ENCODE results near the gene TMPRSS7.

The TMPRSS7 gene

GRCh38 chr3:112078125-112079083 is 43.9 kb downstream of the TMPRSS7 start:
- no peak overlapping the region for H3K4me3 ChIP-seq (ENCODE audit: control insufficient read depth, low read depth, low read length)
- peak; percentile 13 for DNase-seq (ENCODE audit: low read depth)
- TF ChIP-seq, protein P1, sequence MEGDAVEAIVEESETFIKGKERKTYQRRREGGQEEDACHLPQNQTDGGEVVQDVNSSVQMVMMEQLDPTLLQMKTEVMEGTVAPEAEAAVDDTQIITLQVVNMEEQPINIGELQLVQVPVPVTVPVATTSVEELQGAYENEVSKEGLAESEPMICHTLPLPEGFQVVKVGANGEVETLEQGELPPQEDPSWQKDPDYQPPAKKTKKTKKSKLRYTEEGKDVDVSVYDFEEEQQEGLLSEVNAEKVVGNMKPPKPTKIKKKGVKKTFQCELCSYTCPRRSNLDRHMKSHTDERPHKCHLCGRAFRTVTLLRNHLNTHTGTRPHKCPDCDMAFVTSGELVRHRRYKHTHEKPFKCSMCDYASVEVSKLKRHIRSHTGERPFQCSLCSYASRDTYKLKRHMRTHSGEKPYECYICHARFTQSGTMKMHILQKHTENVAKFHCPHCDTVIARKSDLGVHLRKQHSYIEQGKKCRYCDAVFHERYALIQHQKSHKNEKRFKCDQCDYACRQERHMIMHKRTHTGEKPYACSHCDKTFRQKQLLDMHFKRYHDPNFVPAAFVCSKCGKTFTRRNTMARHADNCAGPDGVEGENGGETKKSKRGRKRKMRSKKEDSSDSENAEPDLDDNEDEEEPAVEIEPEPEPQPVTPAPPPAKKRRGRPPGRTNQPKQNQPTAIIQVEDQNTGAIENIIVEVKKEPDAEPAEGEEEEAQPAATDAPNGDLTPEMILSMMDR (conservative IDR thresholded peaks at IDR 0.05; ENCODE audit: control insufficient read depth, insufficient read depth, low read depth, low read length), result no peak

GRCh38 chr3:112083239-112083638 is 48.7 kb downstream of the TMPRSS7 start:
- TF ChIP-seq, protein P1 (conservative IDR thresholded peaks at IDR 0.05; ENCODE audit: control insufficient read depth, insufficient read depth, low read depth, low read length), result no peak
- DNase-seq (ENCODE audit: low read depth), result no peak
- H3K4me3 ChIP-seq (ENCODE audit: control insufficient read depth, low read depth, low read length), result no peak overlapping the region

- no peak overlapping the region for H3K4me3 ChIP-seq (ENCODE audit: control insufficient read depth, low read depth, low read length)
- TF ChIP-seq, protein P1 (conservative IDR thresholded peaks at IDR 0.05; ENCODE audit: control insufficient read depth, insufficient read depth, low read depth, low read length), result no peak
- DNase-seq (ENCODE audit: low read depth), result no peak
These were observed 50.6 kb downstream of the TMPRSS7 start for GRCh38 chr3:112084980-112085705.

DNA sequence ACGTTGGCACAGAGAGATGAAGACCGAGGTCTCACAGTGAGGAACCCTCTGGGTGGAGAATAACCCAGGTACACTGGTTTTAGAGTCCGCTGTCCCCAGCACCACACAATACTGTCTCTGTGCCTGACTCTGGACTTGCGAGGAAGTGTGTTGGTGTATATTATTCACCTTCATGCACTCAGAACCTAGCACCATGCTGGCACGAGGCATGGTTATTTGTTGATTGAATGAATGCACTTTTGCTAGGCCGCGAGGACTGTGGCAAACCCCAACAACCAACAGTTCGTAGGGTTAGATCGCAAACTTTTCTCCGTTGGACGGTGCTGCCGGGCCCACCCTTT is 51.2 kb downstream of the TMPRSS7 start:
- H3K4me3 ChIP-seq (ENCODE audit: control insufficient read depth, low read depth, low read length), result peak overlapping the region; percentile 57
- no peak for DNase-seq (ENCODE audit: low read depth)
- TF ChIP-seq, protein P1 (conservative IDR thresholded peaks at IDR 0.05; ENCODE audit: control insufficient read depth, insufficient read depth, low read depth, low read length), result no peak

DNA sequence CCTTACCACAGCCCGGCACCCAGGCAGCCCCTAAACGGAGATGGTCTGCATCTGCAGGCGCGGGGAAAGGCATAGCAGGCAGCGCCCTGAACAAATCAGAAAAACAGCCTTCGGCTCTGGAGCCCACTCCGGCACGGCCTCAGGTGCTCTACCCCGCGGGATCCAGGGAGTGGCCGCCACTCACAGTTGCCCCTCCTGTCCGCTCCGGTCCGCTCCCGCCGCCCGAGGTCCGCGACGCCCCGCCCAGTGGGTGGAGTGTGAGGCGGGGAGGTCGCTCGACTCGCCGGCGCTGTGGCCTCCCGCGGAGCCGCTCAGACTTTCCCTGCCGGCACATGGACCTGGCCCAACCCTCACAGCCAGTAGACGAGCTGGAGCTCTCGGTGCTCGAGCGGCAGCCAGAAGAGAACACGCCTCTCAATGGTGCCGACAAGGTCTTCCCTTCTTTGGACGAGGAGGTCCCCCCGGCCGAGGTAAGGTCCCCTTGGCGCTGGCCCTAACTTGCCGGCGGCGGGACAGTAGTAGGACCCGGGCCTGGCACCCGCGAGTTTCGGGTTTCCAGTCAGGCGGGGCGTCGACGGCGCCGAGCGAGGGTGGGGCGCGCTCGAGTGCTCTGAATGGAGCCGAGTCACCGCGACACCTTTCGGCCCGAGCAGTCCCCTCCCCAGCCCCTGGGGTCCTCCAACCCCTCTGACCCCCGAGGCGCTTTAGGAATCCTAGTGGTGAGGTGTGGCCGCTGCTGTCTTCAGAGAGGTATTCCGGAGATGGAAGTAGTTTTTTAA is 51.7 kb downstream of the TMPRSS7 start, which contains the start of gene C3orf52:
Gene C3orf52 (plus strand): TSS at position 314 of the 779 bp plus-strand sequence. CDS start 19 bp downstream, at position 333.
- TF ChIP-seq, protein P1 (conservative IDR thresholded peaks at IDR 0.05; ENCODE audit: control insufficient read depth, insufficient read depth, low read depth, low read length), result no peak
- DNase-seq (ENCODE audit: low read depth), result peak; percentile 59

DNA sequence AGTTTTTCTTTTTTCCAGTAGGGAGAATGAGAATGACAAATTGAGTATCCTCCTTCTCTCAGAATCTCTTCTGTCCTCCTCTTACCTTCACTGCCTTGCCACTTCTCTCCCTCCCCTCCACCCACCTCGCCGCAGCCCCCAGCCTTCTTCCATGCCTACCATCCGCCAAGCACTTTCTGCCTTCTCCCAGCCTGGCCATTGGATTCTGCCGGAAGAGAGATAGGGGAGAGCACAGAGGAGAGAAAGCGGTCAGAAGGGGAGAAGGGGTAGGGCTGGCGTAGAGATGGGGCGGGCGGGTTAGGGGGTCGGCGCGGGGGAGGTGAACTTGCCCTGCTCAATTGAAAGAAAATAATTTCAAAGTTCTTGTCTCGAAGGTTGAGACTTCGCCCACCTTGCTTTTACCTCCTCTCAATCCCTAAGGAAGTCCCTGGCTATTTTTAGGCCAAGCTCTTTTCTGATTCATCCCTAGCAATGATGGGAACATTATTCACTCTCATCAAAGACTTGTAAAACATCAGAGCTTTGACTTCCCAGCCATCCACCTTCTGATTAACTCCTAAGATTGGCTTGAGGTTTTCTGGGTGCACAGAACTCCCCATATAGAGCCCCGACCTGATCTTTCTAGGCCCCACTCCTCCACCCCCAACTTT is 52.5 kb downstream of the TMPRSS7 start:
- TF ChIP-seq, protein P1 (conservative IDR thresholded peaks at IDR 0.05; ENCODE audit: control insufficient read depth, insufficient read depth, low read depth, low read length), result no peak
- H3K4me3 ChIP-seq (ENCODE audit: control insufficient read depth, low read depth, low read length), result peak overlapping the region; percentile 57
- DNase-seq (ENCODE audit: low read depth), result peak; percentile 50

More for the DNA sequence above, 51.7 kb downstream of the TMPRSS7 start, which contains the start of gene C3orf52:
- peak within 1 kb of the TSS; percentile 57 for H3K4me3 ChIP-seq (ENCODE audit: control insufficient read depth, low read depth, low read length)
